HL-60 (cell line): ENCODE results near the gene CTIF.

Experiments
- REST ChIP-seq: IDR thresholded peaks from 2 replicates; pipeline ENCODE4 v1.6.1; 2012; ENCODE audit warnings: low read depth; ENCODE audit not compliant: insufficient replicate concordance
- TF ChIP-seq, protein P1 (sequence below): IDR thresholded peaks from one replicate; pipeline ENCODE4 v1.5.1; 2011; ENCODE audit warnings: low read length, control low read depth, inconsistent platforms; ENCODE audit not compliant: insufficient read depth

DNA sequence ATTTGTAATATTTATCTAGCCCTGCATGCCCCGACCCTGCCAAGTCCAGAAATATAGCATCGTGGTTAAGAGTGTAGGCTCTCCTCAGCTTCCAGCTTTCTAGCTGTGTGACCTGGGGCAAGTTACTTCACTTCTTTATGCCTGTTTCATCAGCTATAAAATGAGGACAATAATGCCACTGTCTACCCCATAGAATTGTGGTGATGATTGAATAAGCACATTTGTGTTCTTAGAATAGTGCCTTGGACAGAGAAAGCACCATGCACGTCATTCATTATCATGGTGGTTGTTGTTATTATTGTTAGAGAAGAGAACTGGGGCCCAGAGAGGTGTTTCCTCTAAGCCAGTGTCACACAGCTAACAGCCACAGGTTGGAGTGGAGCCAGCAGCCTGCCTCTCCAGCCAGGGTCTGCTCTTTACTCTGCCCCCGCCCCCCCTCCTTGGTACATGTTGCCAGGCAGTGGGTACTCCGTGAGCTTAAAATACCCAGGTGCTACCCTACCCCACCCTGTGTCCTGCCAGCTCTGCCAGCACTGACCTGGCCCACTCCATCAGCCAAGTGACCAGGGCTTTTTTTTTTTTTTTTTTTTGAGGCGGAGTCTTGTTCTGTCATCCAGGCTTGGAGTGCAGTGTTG lies 202.1 kb downstream of the CTIF start:
- TF ChIP-seq, protein P1, sequence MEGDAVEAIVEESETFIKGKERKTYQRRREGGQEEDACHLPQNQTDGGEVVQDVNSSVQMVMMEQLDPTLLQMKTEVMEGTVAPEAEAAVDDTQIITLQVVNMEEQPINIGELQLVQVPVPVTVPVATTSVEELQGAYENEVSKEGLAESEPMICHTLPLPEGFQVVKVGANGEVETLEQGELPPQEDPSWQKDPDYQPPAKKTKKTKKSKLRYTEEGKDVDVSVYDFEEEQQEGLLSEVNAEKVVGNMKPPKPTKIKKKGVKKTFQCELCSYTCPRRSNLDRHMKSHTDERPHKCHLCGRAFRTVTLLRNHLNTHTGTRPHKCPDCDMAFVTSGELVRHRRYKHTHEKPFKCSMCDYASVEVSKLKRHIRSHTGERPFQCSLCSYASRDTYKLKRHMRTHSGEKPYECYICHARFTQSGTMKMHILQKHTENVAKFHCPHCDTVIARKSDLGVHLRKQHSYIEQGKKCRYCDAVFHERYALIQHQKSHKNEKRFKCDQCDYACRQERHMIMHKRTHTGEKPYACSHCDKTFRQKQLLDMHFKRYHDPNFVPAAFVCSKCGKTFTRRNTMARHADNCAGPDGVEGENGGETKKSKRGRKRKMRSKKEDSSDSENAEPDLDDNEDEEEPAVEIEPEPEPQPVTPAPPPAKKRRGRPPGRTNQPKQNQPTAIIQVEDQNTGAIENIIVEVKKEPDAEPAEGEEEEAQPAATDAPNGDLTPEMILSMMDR: no peak
- no peak for TF ChIP-seq REST
